GM19455 (cell line): ENCODE results near the gene FOSL1.

Experiments used
- ATAC-seq: cut with Tn5 transposase; IDR thresholded peaks from one replicate; pipeline ENCODE4 v1.9.1; 2021; ENCODE audit not compliant: unreplicated experiment

The FOSL1 gene

DNA sequence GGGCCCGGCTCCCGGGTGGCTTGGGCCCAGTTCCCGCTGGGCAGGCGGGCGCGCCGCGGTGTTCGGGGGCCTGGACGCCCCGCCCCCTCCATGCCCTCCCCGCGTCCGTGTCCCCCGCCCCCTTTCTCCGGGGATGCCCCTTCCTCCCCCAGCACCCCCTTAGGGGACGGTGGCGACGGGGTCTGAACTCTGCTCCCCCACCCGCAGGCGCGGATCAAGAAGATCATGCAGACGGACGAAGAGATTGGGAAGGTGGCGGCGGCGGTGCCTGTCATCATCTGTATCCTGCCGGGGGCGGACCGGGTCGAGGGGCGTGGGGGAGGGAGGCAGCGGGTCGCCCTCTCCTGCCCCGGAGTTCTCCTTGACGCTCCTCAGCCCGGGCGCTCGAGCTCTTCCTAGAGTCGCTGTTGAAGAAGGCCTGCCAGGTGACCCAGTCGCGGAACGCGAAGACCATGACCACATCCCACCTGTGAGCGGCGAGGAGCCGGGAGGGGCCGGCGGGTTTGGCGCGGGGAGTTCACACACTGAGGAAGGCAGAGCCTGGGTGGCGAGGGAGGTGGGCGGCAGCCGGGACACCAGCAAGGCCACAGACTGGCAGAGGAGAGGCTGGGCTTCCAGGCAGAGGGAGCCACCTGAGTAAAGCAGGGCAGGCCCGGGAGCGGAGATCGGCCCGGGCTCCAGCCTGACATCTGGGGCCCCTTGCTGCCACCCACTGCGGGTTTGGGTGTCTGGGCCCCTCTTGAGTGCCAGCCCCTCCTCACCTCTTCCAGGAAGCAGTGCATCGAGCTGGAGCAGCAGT, 19.6 kb upstream of the FOSL1 start:
- peak; percentile 36 for ATAC-seq

DNA sequence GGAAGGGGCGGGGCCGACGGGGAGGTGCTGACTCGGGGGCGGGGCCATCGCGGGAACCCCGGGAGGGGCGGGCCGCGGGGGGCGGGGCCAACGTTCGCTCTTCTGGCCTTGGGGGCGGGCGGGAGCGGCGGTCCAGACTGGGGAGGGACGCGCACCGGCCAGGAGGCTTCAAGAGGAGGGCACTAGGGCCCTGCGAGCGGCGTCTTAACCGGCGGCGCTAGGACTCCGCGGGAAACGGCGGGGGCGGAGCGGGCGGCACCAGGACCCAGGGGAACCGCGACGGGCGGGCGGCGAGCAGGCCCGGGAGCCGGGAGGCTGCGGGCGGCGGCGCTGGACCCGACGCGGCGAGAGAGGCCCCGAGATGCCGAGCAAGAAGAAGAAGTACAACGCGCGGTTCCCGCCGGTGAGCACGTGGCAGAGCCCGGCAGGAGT, 19.0 kb upstream of the FOSL1 start, which contains the start of gene DRAP1:
TSS of gene DRAP1 (plus strand) at position 286 of the 432 bp plus-strand sequence. CDS start at position 362, 76 bp downstream.
- peak; percentile 83 for ATAC-seq

DNA sequence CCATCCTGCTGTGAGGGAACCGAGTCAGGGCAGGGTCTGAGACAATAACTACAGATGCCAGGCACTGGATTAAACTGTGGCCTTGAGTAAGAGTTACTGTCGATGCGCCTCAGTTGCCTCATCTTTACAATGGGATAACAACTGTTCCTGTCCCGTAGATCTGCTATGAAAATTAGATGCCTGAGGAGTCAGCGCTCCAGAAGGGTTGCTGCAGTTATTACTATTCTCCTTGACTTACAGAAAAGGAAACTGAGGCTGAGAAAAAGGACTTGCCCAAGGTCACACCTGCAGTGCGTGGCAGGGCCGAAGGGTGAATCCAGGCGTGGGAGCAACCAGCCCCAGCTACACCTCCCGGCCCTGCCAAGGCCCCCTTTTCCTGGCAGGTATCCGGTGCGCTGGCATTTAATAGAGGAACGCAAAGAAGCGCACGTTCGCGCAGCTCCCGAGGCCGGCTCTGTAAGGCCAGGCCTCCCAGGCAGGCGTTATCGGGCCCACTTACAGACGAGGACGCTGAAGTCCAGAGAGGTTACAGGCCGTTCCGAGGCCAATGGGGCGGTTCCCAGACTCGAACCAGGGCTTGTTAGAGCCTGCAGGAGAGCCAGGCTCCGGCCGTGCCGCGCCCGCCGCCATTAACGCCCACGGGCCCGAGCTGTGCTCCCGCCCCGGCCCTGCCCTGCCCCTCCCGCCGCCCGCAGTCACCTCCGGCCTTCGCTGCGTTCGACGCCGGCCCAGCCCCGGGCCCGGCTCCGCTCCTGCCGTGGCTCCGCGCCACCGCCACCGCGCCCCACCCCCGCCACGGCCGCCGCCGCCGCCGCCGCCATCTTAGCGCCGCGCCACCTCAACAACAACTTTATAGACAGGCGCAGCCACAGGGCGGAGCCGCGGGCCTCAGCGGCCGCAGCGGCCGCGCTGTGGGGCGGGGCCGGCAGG, 18.3 kb upstream of the FOSL1 start, which contains the start of gene C11orf68:
TSS of gene C11orf68 (minus strand) at position 852 of the 930 bp plus-strand sequence. CDS start at position 821, 31 bp downstream.
- ATAC-seq = peak; percentile 51

DNA sequence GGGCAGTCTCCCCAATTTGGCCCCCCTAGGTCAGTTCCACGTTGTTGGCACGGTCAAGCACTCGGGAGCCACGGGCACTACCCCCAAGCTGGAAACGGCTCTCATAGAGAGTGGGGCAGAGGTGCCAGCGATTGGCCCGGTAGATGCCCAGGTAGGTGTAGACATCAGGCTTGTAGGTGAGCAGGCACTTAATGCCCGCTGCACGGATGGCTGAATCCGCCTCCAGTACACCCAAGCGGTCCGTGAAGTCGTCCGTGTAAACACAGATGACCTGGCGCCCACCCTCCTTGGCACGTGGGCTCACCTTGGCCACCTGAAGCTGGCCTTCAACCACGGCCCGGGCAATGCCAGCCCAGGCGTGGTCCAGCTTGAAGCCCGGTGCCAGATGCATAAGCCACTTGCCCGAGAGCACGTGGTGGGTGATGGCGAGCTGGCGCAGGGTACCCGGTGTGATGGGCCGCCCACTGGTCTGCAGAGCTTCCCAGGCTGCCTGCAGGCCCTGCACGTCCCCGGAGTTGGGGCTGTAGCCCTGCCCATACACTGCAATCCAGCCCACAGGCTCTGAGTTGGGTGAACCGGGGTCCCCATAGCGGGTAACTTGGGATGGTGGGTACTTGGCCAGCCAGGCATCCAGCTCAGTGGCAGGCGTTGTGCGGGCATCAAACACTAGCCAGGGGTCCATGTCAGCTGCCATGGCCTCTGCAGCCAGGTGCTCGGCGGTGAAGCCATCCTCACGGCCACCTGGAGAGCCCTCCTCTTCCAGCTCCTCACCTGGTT, 17.4 kb upstream of the FOSL1 start:
- ATAC-seq = no peak

DNA sequence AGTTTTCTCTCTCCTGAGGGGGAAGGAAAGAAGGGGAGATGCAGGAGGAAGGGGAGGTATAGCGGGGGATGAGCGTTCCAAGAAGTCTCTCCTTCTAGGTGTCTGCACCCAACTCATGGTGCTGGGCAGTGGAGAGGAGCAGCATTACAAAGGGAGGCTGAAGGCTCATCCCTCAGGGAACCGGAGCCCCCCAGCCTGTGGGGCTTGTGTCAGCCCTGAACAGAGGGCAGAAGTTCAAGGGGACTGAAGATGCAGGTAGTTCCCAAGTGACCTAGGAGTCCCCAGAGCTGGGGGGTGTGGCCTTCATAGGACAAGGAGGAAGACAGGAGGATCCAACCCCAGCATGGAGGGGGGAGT, 16.9 kb upstream of the FOSL1 start:
- ATAC-seq = no peak

DNA sequence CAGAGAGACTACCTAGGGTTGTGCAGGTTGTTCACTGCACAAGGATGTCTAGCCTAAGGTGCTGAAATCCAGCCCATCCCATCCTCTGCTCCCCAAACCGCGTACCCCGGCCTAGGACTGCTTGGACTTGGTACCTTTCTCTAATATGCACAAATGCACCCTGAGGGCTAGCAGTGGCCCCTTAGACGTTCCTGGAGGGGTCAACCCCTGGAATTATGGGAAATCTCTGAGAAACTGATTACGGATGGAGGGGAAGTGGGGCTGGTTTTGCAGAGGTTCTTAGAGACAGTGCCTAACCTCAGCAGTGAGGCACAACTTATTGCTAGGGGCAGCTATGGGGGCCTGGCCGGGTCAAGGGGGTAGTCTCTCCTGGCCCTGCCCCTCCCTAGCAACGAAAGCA, 16.2 kb upstream of the FOSL1 start:
- ATAC-seq = no peak

DNA sequence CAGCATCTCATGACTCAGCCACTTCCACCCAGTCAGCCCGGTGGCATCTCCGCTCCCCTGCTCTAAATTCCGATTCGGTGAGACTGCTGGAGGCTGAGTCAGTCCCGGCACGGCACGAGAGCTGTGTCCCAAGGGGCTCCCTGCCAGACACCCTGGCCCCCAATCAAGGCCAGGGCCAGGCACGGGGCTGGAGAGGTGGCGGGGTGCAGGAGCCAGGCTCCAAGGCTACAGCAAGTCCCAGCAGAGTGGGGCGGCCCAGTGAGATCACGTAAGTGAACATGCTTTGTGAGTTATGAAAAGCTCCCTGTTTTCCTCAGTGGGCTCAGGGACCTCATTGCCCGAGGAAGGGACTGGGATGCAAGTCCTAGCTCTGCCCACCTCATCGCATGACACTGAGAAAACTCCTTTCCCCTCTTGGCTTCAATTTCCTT, 15.6 kb upstream of the FOSL1 start:
- ATAC-seq = no peak

DNA sequence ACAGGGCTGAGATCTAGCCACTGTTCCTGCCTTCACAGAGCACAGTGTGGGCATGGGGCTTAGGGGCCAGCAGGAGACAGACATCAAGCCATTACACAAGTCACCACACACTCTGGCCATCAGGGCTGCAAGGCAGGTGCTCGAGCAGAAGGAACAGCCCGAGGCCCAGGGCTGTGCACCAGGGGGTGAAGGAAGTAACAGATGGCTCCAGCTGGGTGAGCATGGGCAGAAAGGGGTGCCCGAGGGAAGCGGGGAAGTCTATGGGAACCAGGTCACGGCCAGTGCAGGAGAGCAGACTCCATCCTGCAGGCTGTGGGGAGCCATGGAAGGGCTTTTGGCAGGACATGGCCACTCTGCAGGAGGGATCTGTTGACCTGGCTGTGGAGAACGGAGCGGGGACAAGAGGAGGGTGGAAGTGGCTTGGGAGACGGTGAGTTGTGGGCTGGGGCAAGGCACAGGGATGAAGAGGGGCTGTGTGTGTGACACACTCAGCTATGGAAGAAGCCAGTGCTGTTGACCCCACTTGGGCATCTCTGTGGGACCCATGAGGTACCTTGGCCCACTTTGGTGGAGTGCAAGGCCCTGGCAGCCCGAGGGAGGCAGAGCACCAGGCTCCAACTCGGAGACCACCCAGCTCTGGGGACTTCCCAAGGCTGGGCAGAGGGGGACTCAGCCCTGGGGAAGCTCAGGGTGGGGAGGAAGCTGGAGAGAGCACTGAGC, 15.1 kb upstream of the FOSL1 start:
- no peak for ATAC-seq

DNA sequence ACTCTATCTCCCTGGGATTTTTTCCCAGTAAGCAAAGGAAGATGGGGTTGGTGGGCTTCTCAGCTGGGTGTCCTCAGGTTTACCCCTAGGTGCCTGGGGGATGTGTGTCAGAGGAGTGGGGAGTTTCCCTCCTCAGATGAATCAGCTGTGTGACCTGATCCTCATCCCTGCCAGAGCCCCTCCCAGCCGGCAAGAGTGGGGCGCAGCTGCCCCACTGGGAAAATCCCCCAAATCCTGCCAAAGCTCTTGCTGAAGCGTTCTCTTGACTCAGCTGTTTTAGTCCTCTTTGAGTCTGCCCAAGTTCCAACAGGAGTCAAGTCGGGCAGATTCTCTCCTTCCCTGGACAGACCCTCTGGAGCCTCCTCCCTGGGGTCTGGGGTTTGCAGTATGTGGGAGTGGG, 12.7 kb upstream of the FOSL1 start:
- no peak for ATAC-seq

DNA sequence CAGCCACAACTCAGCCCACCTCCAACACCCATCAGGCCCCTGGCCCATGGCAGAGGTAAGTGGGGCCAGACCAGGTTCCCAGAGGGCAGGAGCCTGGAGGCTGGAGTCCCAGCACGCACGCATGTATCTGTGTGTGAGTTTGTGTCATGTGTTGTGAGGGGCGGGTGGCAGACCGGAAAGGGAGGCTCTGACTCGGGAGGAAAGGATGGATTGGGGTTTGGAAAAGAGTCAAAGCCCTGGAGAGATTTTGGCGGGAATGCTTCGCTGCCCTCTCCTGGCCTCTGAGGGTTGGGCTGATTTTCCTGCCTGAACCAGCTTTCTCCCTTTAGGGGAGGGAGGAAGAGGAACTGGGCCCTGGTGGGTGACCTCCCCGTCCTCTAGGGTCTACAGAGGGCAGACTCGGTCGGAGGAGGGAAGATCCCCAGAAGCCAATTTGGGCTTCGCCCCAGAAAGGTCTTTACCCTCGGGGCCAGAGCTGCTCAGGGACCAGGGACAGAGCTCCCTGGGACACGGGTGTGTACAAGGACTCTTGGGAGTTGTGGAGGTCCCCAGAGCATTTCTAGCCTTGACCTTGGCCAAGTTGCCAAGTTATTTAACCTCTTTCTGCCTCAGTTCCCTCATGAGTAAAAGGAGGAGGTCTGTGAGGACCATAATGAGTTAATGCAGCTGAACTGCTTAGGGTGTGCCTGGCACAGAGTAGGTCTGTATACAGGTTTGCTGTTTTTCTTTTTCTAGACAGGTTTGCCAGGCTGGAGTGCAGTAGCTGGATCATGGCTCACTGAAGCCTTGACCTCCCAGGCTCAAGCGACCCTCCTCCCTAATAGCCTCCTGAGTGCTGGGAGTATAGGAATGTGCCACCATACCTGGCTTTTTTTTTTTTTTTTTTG, 11.7 kb upstream of the FOSL1 start:
- no peak for ATAC-seq

DNA sequence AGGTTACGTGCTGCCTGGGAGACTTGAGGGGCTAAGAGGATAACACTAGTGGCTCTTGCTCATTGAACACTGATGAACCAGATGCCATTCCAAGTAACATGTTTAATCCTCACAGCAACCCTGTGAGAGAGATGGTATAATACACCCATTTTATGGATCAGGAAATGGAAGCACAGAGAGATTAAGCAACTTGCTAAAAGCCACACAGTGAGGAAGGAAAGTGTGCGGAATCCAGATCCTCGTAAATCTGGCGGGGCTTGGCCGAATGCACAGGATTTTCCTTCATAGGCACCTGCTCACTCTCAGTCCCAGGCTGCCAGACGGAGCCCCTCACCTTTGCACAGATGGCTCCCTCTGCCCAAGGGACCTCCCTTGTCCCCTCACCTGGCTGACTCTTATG, 7.7 kb upstream of the FOSL1 start:
- ATAC-seq = no peak

DNA sequence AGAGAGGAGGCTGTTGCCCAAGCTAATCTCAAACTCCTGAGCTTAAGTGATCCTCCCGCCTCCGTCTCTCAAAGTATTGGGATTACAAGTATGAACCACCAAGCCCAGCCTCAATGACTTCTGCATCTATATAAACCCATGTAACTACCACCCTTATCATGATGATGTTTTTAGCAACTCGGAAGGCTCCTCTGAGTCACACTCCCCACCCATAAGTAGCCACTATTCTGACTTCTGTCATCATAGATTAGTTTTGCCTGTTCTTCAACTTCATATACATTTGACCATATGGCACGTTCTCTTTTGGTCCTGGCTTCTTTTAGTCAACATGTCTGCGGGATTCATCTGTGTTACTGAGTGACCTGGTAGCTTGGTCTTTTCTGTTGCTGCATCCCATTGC, 6.4 kb upstream of the FOSL1 start:
- no peak for ATAC-seq

DNA sequence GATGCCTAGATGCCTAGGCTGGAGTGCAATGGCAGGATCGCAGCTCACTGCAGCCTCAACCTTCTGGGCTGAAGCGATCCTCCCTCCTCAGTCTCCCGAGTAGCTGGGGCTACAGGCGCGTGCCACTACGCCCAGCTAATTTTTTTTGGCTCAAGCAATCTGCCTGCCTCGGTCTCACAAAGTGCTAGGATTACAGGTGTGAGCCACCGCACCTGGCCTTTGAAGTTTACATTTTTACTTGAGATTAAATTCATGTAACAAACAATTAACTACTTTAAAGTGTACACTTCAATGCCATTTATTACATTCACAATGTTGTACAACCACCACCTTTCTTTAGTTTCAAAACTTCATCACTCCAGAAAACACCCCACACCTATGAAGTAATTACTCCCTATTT, 3.5 kb upstream of the FOSL1 start:
- ATAC-seq = no peak

DNA sequence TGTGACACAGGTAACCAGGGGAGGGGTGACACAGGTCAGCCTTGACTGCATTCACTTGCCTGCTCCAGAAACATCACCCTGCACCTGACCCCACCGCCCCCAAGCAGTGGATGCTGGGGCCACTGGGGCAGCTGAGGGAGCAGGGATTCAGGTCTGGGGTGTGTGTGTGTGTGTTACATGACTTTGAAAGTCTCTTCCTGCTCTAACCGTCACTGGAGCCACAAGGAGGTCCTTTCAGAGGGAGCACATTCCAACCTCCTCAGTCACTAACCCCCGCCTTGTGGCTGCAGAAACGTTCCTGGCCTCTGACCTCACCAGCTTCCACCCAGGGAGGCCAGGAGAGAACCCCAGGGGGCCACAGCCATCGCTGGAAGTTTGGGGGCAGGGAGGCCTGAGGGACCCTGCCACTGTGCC, 2.9 kb upstream of the FOSL1 start:
- no peak for ATAC-seq

DNA sequence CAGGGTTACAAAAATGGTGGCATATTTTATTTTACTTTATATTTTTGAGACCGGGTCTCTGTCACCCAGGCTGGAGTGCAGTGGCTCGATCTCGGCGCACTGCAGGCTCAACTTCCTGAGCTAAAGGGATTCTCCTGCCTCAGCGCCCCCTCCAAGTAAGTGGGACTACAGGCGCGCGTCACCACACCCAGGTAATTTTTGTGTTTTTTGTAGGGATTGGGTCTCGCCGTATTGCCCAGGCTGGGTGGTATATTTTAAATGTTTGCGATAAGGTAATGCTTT, 652 bp upstream of the FOSL1 start:
- no peak for ATAC-seq

DNA sequence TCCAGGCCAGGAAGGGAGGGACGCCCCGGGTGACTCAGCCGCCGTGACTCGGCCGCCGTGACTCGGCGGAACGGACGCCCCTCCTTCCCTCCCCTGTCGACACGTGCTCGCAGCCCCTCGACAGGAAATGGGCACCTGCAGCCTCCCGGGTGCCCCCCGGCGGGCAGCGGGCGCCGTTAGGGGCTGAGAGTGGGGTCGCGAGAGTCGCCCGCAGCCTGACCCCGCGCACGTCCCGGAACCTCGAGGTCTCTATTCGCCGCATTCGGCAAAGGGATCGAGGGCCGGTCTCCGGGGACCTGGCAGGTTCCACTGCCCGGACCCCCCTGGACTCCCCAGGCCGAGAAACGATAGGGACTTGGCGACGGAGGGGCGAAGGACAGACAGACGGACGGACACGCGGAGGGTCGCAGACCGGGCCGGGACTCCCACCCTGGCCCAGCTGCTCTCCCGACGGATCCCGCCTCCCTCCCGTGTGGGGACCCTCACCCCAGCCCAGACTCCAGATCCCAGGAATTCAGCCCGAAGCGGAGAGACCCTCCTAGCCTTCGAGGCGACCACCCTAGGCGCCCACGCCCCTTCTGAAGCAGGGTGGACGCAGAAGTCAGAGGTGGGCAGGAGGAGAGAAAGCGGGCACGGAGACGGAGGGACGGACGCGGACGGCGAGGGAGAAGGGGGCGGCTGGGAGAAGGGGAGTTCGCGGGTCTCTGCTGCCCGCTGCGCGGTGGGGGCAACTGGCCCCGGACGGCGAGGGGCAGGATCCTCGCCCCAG, 648 bp downstream of the FOSL1 start:
- no peak for ATAC-seq

DNA sequence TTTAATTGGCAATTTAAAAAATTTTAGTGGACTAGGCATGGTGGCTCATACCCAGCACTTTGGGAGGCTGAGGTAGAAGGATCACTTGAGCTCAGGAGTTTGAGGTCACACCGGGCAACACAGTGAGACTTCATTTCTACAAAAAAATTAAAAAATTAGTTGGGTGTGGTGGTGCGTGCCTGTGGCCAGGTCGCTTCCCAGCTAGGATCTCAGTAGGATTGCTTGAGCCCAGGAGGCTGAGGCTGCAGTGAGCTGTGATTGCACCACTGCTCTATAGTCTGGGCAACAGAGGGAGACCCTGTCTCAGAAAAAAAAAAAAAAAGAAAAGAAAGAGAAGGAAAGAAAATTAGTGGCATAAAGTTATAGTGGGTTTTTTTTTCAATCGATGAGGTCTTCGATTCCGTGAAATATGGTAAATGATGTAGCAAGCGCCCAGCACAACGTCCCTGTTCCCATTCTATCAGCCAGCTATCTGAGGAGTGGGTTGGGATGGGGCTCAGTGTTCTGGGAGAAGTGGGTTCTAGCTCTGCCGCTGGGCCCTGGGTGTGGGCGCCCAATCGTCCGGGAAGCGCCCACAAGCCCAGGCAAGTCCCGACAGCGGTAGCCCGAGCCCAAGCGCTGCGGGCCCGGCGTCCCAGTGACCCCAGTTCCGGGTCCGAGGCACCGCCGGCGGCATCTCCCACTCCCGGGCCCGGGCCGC, 1.4 kb downstream of the FOSL1 start:
- ATAC-seq = no peak

DNA sequence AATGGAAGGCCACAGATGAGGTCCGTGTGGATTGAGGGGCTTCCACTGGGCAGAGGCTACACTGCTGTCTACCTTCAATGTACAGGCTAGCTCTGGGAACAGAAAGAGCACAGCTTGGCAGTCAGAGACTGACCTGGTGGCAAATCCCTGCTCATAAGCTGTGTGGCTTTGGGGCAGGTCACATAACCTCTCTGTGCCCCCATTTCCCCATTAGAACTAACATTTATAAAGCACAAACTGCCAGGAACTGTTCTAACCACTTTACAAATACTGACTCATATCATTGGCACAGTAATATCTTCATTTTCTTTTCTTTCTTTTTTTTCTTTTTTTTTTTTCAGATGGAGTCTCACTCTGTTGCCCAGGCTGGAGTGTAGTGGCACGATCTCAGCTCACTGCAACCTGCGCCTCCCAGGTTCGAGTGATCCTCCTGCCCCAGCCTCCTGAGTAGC, 3.1 kb downstream of the FOSL1 start:
- ATAC-seq = no peak
